ENCODE data around the gene ADAP1. TPM values are rescaled to one million over a fixed set of nuclear protein-coding genes. Genes with fewer than 3 reads are reported as not detected.
"Not testable (repeated sequence)": the region's sequence is repeated elsewhere in the genome, so short reads cannot be mapped to it uniquely, and the experiment has no call there.

Gene ADAP1
- total RNA-seq, 2 experiments from 2014 or later = 2.4 to 7.0 TPM

DNA sequence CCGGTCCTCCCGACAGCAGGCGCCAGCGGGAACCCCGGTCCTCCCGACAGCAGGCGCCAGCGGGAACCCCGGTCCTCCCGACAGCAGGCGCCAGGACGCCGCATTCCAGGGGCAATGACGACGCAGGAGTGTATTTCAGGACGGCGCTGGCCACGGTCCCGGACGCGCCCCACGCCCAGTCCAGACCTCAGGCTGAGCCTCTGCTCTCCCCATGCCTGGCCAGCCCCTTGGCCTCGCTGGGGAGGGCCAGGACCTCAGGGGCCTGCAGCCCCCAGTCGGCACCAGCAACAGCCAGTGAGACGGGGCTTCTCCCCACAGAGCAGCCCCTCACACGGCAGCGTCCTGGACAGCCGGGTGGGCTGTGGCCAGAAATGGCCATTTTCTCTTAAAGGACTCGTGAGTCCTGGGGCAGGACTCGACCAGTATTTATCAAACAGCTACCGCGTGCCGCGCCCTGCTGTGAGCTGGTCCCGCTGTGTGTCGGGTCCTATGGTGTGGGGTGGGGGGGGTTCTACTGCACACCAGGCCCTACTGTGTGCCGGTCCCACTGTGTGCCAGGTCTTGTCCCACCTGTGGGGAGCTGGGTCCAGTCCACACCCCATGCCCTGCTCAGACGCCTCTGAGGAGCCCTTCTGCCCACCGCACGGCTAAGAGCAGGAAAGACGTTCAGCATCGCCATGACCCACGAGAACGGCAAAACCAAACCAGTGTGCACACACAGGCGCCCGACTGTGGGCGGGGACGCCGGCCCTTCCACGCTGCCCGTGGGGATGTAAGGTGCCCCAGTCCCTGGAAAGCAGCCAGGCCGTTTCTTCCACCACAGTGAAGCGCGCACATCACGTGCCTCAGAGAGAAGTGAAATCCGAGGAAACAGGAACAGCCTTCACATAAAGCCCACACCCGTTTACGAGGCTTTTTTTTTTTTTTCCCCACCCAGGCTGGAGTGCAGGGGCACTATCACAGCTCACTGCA is 44.8 kb downstream of the ADAP1 start:
- CTCF ChIA-PET (ENCODE audit: unreplicated experiment) = interaction anchor here (0.6 to 0.8 kb wide), 2 partner anchors 14 to 46 kb away, joined by 3 to 5 read pairs; no protein-coding TSS in a partner anchor
- Histone ChIP-seq H3K4me2 (ENCODE audit: low read length) (peak overlapping the region; percentile 52), H4K20me1 (ENCODE audit: insufficient read depth, low read length) (no peaks in the 10 kb centered on the region), H3K9me2 (ENCODE audit: insufficient read depth, low read length) (no peaks in the 10 kb centered on the region), H3K27ac (ENCODE audit: low read depth, low read length, poor library complexity, severe bottlenecking) (no peak overlapping the region), H2AFZ (ENCODE audit: low read length) (peak overlapping the region; percentile 38), H3K9me3 (ENCODE audit: low read length) (no peaks in the 10 kb centered on the region), H3K4me1 (ENCODE audit: insufficient read depth, low read length, poor library complexity, severe bottlenecking) (peaks cover 15% of the 10 kb centered on the region), H3K36me3 (ENCODE audit: insufficient read depth, low read length) (no peaks in the 10 kb centered on the region), H3K79me2 (ENCODE audit: insufficient read depth, low read depth, low read length) (no peaks in the 10 kb centered on the region), H3K4me3 (ENCODE audit: low read depth, low read length, poor library complexity, severe bottlenecking) (peak overlapping the region; percentile 21)
- intact Hi-C loops (cut with micrococcal nuclease; ENCODE audit: unreplicated experiment) = loop anchor here (1.0 to 5.0 kb wide), 4 partner anchors 43 to 267 kb away; partner anchors contain the start of genes ADAP1 and COX19
- peak; percentile 64 for DNase-seq (ENCODE audit: low spot score)
- no peak for TF ChIP-seq EZH2phosphoT487 (IDR thresholded peaks at IDR 0.05; ENCODE audit: borderline replicate concordance, low read depth, low read length)
- TF ChIP-seq, protein P1, sequence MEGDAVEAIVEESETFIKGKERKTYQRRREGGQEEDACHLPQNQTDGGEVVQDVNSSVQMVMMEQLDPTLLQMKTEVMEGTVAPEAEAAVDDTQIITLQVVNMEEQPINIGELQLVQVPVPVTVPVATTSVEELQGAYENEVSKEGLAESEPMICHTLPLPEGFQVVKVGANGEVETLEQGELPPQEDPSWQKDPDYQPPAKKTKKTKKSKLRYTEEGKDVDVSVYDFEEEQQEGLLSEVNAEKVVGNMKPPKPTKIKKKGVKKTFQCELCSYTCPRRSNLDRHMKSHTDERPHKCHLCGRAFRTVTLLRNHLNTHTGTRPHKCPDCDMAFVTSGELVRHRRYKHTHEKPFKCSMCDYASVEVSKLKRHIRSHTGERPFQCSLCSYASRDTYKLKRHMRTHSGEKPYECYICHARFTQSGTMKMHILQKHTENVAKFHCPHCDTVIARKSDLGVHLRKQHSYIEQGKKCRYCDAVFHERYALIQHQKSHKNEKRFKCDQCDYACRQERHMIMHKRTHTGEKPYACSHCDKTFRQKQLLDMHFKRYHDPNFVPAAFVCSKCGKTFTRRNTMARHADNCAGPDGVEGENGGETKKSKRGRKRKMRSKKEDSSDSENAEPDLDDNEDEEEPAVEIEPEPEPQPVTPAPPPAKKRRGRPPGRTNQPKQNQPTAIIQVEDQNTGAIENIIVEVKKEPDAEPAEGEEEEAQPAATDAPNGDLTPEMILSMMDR (conservative IDR thresholded peaks at IDR 0.05; ENCODE audit: low read length) = no peak
- no TSS peak for BruUV-seq (replicated peaks)
- POLR2A ChIA-PET = interaction anchor here (0.7 kb wide), 2 partner anchors 47 to 114 kb away, joined by 3 read pairs; no protein-coding TSS in a partner anchor

DNA sequence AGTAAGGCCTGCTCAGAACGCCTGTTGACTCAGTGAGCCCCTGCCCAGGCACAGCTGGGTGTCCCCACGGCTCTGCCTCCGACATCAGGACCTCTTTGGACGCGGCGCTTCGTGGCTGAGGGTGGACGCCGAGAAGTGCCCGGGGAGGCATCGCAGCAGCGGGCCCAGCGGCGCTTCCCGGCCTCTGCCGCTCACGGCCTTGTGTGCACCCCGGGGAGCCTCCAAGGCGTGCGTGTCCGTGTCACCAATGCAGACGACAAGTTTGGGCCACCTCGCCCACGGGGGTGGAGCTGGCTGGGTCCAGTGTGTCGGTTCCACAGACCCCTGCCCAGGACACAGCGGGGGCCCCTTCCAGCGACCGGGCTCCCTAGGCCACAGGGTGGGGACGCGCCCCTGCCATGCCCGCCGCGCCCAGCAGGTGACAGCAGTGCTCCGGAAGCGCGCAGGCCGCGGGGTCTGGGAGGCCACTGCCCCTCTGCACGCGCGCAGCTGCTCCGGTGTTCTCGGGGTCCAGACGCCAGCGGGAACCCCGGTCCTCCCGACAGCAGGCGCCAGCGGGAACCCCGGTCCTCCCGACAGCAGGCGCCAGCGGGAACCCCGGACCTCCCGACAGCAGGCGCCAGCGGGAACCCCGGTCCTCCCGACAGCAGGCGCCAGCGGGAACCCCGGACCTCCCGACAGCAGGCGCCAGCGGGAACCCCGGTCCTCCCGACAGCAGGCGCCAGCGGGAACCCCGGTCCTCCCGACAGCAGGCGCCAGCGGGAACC is 45.7 kb downstream of the ADAP1 start:
- peak; percentile 73 for DNase-seq (ENCODE audit: low spot score)
- POLR2A ChIA-PET; H3K27ac ChIP-seq (ENCODE audit: low read depth, low read length, poor library complexity, severe bottlenecking); BruUV-seq (replicated peaks); H3K9me2 ChIP-seq (ENCODE audit: insufficient read depth, low read length); H3K79me2 ChIP-seq (ENCODE audit: insufficient read depth, low read depth, low read length); H3K9me3 ChIP-seq (ENCODE audit: low read length); H2AFZ ChIP-seq (ENCODE audit: low read length); H3K36me3 ChIP-seq (ENCODE audit: insufficient read depth, low read length); H3K4me3 ChIP-seq (ENCODE audit: low read depth, low read length, poor library complexity, severe bottlenecking); H4K20me1 ChIP-seq (ENCODE audit: insufficient read depth, low read length): not testable (repeated sequence)
- intact Hi-C loops (cut with micrococcal nuclease; ENCODE audit: unreplicated experiment) = loop anchor here (1.0 to 2.0 kb wide), 3 partner anchors 66 to 268 kb away; partner anchors contain the start of gene COX19
- TF ChIP-seq, protein P1 (conservative IDR thresholded peaks at IDR 0.05; ENCODE audit: low read length) = peak; percentile 75
- CTCF ChIA-PET (ENCODE audit: unreplicated experiment) = interaction anchor here (0.6 to 0.8 kb wide), 2 partner anchors 15 to 47 kb away, joined by 3 to 5 read pairs; no protein-coding TSS in a partner anchor
- Histone ChIP-seq H3K4me2 (ENCODE audit: low read length) (peak overlapping the region; percentile 6; the same call in 1 of the 2 replicates), H3K4me1 (ENCODE audit: insufficient read depth, low read length, poor library complexity, severe bottlenecking) (peaks cover 15% of the 10 kb centered on the region)

Data from OCI-LY7 (cell line).